ENCODE data around the gene ARHGAP44.
"Not testable (repeated sequence)": the region's sequence is repeated elsewhere in the genome, so short reads cannot be mapped to it uniquely, and the experiment has no call there.

Gene ARHGAP44

DNA sequence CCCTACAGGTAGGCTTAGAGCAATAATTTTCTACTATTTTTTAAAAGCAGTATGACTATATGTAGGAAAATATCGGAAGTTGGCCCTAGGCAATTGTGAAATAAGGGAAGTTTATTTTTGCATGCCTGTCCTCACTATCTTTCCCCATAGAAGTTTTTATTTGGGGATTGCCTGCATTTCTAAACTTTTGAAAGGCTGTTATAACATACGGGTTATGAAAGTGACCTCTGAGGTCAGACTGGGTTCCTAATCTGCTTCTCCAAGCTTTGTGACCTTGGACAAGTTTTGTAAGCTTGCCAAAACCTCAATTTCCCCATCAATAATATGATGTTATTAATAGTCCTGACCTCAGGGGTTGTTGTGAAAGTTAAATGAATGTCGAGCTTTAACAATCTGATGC, 67.1 kb downstream of the ARHGAP44 start:
- no peak overlapping the region for H3K4me3 Mint-ChIP-seq

DNA sequence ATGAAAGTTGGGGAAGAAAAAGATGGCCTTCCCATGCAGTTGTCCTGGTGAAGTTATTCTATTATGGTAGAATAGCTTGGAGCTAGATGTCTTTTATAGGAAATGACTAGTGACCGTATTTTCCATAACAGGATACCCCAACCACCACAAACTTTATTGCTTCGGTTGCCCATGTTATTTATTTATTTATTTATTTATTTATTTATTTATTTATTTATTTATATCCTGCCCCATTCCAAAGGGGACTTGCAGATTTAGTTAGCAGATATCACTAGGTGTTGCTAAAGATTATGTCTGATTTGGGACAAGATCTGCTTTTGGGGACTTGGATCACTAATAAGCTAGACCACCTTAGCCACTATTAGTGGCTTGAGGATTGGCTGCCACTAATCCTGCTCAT, 68.3 kb downstream of the ARHGAP44 start:
- Mint-ChIP-seq H3K36me3 (no peaks in the 10 kb centered on the region), H3K4me1 (no peaks in the 10 kb centered on the region), H3K9me3 (peaks cover 12% of the 10 kb centered on the region), H3K27ac (no peak overlapping the region), H3K27me3 (no peaks in the 10 kb centered on the region), H3K4me3 (no peak overlapping the region)
- no peak for ATAC-seq

More for the DNA sequence above, 67.1 kb downstream of the ARHGAP44 start:
- no peaks in the 10 kb centered on the region for H3K36me3 Mint-ChIP-seq
- no peak for ATAC-seq
- H3K9me3 Mint-ChIP-seq, result peaks cover 12% of the 10 kb centered on the region
- no peaks in the 10 kb centered on the region for H3K27me3 Mint-ChIP-seq
- H3K4me1 Mint-ChIP-seq, result no peaks in the 10 kb centered on the region
- H3K27ac Mint-ChIP-seq, result no peak overlapping the region

DNA sequence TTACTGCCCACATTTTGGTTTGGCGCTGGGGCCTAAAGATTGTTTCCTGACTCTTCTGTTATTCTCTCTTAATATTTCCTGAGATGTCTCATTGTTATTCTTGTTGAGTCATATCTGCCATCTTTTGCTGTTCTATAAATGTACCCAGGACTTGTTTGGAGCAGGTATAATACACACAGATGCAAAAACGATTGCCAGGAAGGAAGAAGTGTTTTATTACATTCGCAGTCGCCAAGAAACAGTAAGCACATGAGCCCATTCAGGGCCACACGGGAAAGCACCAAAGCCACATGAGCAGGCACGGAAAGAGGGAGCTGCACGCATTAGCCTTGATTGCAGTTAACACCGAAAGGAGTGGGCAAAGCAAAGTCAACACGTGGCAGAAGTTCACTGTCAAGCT, 70.2 kb downstream of the ARHGAP44 start:
- Mint-ChIP-seq H3K27me3 (no peaks in the 10 kb centered on the region), H3K27ac (no peak overlapping the region), H3K36me3 (no peaks in the 10 kb centered on the region), H3K4me3 (no peak overlapping the region), H3K4me1 (no peaks in the 10 kb centered on the region), H3K9me3 (peaks cover 12% of the 10 kb centered on the region)
- peak; percentile 67 for ATAC-seq

DNA sequence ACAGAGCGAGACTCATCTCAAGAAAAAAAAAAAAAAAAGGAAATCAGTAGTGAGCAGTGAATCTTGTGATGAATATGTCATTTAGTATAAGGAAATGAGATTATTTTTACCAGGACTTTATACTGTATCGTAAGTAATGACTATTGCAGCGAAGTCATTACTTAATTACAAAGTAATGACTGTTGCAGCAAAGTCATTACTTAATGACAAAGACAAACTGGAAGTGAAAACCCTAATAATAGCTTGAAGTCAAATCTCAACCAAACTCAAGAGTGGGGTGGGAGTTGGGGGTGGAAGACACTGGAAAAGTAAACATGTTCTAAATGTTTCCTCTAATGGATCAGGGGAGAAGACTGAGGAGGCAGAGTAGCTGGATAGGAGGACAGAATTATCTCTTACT, 76.5 kb downstream of the ARHGAP44 start:
- Mint-ChIP-seq H3K27ac (no peak overlapping the region), H3K27me3 (no peaks in the 10 kb centered on the region)
- peak; percentile 55 for ATAC-seq

DNA sequence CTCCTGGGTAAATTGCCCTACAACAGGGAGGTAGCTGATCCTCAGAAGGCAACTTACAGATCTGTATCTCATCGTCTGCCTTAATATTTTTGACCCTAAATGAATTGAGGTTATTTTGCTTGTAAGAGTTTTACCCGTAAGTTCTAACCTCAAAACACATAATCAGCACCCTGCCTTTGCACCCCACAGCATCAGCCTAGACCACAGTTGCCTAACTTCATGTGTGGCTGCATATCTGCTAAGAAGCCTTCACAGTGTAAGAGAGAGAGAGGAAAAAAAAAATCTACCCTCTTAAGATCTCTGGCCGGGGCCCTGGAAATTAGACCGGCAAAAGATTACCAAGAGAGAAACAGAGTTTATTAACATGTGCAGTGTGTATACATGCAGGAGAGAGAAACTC, 76.9 kb downstream of the ARHGAP44 start:
- peaks cover 19% of the 10 kb centered on the region for H3K4me1 Mint-ChIP-seq
- peak; percentile 43 for ATAC-seq

More for the DNA sequence above, 76.5 kb downstream of the ARHGAP44 start:
- peaks cover 19% of the 10 kb centered on the region for H3K4me1 Mint-ChIP-seq
- no peaks in the 10 kb centered on the region for H3K36me3 Mint-ChIP-seq
- peaks cover 2% of the 10 kb centered on the region for H3K9me3 Mint-ChIP-seq
- H3K4me3 Mint-ChIP-seq, result no peak overlapping the region

DNA sequence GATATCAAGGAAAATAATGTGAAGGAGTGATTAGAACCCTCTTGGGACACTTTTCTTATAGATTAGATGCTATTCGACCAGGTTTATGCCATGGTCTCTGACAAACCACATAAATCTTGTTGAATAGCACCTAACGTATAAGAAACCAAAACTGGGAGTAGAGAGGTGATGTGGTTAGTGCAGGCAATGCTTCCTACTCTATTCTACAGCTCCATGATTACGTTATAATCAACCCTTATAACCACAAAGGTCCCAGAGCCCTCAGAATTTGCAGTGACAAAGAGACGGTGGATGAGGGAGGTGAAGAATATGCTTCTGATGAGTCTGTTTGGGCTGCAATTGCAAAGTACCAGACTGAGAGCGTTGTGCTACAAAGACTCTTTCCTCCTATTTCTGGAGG, 78.4 kb downstream of the ARHGAP44 start:
- Mint-ChIP-seq H3K9me3 (peaks cover 6% of the 10 kb centered on the region), H3K27me3 (no peaks in the 10 kb centered on the region), H3K4me3 (no peak overlapping the region), H3K36me3 (peaks cover 2% of the 10 kb centered on the region), H3K27ac (no peak overlapping the region), H3K4me1 (peaks cover 19% of the 10 kb centered on the region)
- ATAC-seq, result no peak

More for the DNA sequence above, 76.9 kb downstream of the ARHGAP44 start:
- Mint-ChIP-seq H3K27ac (no peak overlapping the region), H3K4me3 (no peak overlapping the region), H3K27me3 (no peaks in the 10 kb centered on the region), H3K36me3 (no peaks in the 10 kb centered on the region), H3K9me3 (no peaks in the 10 kb centered on the region)

DNA sequence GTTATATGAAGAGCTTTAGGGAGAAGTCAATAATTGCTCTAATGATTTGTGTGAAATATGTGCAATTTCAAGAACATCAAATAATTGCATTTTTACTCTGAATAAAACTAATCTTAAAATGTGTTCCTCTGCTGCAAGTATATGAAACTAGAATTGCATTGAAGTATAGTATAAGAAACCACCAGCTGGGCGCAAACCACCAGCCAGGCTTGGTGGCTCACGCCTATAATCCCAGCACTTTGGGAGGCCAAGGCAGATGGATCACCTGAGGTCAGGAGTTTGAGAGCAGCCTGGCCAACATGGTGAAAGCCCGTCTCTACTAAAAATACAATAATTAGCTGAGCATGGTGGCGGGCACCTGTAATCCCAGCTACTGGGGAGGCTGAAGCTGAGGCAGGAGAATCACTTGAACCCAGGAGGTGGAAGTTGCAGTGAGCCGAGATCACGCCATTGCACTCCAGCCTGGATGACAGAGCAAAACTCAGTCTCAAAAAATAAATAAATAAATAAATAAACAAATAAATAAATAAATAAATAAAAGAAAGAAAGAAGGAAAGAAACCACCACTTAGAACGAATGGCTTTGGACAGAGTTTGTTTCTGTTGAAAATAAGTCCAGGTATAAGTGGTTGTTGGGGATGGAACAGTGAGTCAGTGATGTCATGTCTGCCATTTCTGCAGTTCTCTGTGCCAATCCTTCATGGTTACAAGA, 84.3 kb downstream of the ARHGAP44 start:
- not testable (repeated sequence) for H3K27ac Mint-ChIP-seq, H3K4me3 Mint-ChIP-seq, H3K36me3 Mint-ChIP-seq, H3K9me3 Mint-ChIP-seq, H3K27me3 Mint-ChIP-seq, H3K4me1 Mint-ChIP-seq, ATAC-seq

DNA sequence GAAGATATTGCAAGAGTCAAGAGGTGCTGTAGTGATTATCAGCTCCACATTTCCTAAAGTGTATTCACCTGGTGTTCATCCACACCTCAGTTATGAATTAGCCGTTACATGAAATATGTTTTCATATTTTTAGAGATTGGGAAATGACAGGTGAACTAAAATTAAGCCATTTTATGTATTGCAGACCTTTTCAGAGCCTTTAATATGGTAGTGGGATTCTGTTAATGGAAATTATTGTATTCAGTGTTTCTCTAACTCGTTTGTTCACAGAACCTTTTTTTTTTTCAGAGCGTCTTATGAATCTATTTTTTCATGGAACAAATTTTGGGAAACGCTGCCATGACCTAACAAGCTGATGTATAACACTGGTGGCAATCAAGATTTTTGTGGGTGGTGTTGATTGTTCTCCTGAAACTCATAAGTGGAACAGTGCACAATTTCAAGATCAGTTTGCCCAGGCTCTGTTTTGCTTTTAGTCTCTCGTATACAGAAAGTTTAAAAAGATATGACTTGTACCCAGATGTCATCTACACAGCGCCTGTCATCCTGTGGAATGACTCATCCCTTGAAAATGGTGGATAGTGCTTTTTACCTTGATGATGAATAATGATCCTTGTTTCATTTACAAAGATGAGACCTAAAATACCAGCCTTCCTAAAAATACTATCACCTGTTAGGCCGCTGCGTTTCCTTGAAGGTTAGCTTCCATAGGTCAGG, 88.8 kb downstream of the ARHGAP44 start:
- ATAC-seq, result no peak
- no peaks in the 10 kb centered on the region for H3K27me3 Mint-ChIP-seq
- no peak overlapping the region for H3K4me3 Mint-ChIP-seq
- H3K36me3 Mint-ChIP-seq, result peaks cover 2% of the 10 kb centered on the region
- H3K4me1 Mint-ChIP-seq, result no peaks in the 10 kb centered on the region
- H3K27ac Mint-ChIP-seq, result no peak overlapping the region
- H3K9me3 Mint-ChIP-seq, result peaks cover 4% of the 10 kb centered on the region

DNA sequence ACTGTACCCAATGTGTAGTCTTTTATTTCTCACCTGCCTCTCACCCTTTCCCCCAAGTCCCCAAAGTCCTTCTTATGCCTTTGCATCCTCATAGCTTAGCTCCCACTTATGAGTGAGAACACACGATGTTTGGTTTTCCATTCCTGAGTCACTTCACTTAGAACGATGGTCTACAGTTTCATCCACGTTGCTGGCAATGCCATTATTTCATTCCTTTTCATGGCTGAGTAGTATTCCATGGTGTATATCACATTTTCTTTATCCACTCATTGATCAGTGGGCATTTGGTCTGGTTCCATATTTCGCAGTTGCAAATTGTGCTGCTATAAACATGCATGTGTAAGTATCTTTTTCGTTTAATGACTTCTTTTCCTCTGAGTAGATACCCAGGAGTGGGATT, 89.8 kb downstream of the ARHGAP44 start:
- not testable (repeated sequence) for H3K9me3 Mint-ChIP-seq, H3K27me3 Mint-ChIP-seq, H3K4me1 Mint-ChIP-seq, H3K4me3 Mint-ChIP-seq, H3K36me3 Mint-ChIP-seq, H3K27ac Mint-ChIP-seq, ATAC-seq

DNA sequence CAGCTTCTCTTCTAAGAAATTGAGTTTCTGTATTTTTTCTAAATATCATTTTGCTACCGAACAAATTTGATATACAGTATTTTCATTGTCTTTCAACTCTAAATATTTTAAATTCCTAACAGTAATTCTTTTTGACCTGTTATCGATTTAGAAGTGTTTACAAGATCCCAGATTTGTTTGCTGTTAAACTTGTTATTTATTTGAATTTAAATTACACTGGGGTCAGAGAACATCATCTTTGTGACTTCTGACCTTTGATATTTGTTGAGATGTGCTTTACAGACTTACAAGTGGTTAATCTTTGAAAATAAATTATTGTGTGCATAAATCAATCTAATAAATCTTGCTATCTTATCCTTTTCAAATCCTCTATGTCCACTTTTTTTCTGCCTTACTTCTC, 94.2 kb downstream of the ARHGAP44 start:
- H3K4me1 Mint-ChIP-seq, result no peaks in the 10 kb centered on the region
- H3K27me3 Mint-ChIP-seq, result no peaks in the 10 kb centered on the region
- ATAC-seq, result no peak
- H3K36me3 Mint-ChIP-seq, result peaks cover 6% of the 10 kb centered on the region
- no peak overlapping the region for H3K4me3 Mint-ChIP-seq
- H3K9me3 Mint-ChIP-seq, result peaks cover 7% of the 10 kb centered on the region
- no peak overlapping the region for H3K27ac Mint-ChIP-seq

DNA sequence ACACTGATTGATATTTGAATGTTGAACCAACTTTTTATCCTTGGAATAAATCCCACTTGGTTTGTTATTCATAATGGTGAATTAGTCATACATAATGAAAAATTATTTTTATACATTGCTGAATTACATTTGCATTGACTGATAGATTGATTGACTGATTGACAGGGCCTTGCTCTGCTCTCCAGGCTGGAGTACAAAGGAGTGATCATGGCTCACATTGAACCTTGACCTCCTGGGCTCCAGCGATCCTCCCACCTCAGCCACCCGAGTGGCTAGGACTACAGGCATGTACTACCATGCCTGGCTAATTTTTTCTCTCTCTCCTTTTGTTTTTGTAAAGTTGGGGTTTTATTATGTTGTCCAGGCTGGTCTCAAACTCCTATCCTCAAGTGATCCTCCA, 97.8 kb downstream of the ARHGAP44 start:
- no peak overlapping the region for H3K4me3 Mint-ChIP-seq
- H3K27ac Mint-ChIP-seq, result no peak overlapping the region
- H3K36me3 Mint-ChIP-seq, result peaks cover 11% of the 10 kb centered on the region
- peaks cover 7% of the 10 kb centered on the region for H3K9me3 Mint-ChIP-seq
- no peaks in the 10 kb centered on the region for H3K4me1 Mint-ChIP-seq
- ATAC-seq, result no peak
- no peaks in the 10 kb centered on the region for H3K27me3 Mint-ChIP-seq

DNA sequence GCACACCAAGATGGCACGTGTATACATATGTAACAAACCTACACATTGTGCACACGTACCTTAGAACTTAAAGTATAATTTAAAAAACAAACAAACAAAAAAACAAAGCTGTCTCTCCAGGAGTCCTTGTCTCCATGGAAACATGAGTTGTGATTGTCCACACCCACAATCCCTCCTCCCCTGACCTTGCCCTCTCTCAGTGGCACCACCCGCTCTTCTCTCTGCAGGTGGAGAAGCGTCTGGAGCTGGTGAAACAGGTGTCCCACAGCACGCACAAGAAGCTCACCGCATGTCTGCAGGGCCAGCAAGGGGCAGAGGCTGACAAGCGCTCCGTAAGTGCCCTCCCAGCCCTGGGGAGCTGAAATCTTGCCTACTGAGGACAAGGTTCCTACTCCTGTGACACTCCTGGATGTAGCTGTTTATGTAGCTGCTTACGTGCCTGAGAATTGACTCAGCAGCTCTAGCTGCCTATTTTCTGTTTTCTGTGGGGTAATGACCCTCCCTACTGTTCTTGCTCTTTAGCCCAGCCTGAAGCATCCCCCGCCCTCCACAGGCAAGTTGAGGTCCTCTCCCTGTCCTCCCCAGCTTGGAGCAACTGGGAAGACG, 107.0 kb downstream of the ARHGAP44 start:
- H3K9me3 Mint-ChIP-seq, result peaks cover 14% of the 10 kb centered on the region
- H3K4me1 Mint-ChIP-seq, result no peaks in the 10 kb centered on the region
- H3K36me3 Mint-ChIP-seq, result peaks cover 17% of the 10 kb centered on the region
- H3K27ac Mint-ChIP-seq, result no peak overlapping the region
- no peaks in the 10 kb centered on the region for H3K27me3 Mint-ChIP-seq
- no peak overlapping the region for H3K4me3 Mint-ChIP-seq
- no peak for ATAC-seq

DNA sequence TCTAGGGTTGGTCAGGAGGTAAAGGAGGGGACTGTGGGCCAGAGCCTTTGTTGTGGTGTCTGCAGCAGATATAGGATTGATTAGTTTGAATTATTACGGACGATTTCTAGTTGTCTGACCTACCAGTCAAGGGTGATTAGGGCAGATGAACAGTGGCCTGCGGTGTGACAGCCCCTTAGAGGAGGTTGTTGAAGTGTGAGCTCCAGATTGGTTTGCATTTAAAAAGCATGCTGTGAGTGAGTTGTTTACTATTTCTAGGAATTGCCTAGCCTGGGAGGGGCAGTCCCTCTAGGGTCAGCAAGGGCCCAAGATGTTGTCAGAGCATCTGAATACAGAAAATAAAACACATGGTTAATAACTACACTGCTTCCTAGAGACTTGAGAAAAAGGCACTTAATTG, 108.8 kb downstream of the ARHGAP44 start:
- Mint-ChIP-seq H3K4me1 (no peaks in the 10 kb centered on the region), H3K27me3 (no peaks in the 10 kb centered on the region), H3K9me3 (peaks cover 7% of the 10 kb centered on the region), H3K27ac (no peak overlapping the region), H3K36me3 (peaks cover 16% of the 10 kb centered on the region), H3K4me3 (no peak overlapping the region)
- ATAC-seq, result no peak

DNA sequence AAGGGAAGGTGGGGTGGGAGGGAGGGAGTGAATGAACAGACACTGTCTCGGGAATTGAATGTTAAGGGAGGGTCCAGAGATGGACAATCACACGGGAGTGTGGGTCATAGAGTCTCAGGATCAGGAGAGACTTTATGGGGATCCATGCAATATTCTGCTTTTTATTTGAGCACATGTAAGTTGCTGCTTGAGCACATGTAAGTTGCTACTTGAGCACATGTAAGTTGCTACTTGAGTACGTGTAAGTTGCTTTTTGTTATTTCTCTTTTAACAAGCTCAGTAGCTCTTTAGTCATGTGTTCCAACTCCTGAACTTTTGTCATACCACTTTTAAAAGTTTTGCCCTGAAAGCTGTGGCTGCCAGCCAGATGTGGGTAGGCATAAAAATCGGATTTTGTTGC, 110.3 kb downstream of the ARHGAP44 start:
- H3K36me3 Mint-ChIP-seq, result peaks cover 20% of the 10 kb centered on the region
- peaks cover 6% of the 10 kb centered on the region for H3K9me3 Mint-ChIP-seq
- H3K27me3 Mint-ChIP-seq, result no peaks in the 10 kb centered on the region
- no peaks in the 10 kb centered on the region for H3K4me1 Mint-ChIP-seq
- no peak overlapping the region for H3K27ac Mint-ChIP-seq
- no peak overlapping the region for H3K4me3 Mint-ChIP-seq
- no peak for ATAC-seq

DNA sequence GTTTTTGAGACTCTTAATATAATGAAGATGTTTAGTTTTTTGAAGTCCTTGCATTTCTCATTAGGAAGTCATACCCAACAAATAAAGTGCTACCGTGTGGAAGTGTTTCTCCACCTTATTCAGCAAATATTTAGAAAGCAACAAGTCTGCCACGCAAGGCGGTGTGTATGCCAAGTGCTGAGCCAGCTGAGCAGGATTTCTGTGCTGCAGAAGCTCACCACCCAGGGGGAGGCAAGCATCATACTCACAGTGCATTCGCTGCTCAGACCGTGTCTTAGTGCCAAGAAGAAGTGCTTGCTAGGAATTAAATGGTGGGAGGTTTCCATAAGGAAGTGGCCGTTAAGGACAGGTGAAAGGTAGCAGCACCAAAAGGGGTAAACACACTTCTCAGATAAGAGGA, 111.2 kb downstream of the ARHGAP44 start:
- H3K27ac Mint-ChIP-seq, result no peak overlapping the region
- H3K27me3 Mint-ChIP-seq, result no peaks in the 10 kb centered on the region
- ATAC-seq, result no peak
- peaks cover 21% of the 10 kb centered on the region for H3K36me3 Mint-ChIP-seq
- H3K4me3 Mint-ChIP-seq, result no peak overlapping the region
- no peaks in the 10 kb centered on the region for H3K4me1 Mint-ChIP-seq
- H3K9me3 Mint-ChIP-seq, result peaks cover 6% of the 10 kb centered on the region

DNA sequence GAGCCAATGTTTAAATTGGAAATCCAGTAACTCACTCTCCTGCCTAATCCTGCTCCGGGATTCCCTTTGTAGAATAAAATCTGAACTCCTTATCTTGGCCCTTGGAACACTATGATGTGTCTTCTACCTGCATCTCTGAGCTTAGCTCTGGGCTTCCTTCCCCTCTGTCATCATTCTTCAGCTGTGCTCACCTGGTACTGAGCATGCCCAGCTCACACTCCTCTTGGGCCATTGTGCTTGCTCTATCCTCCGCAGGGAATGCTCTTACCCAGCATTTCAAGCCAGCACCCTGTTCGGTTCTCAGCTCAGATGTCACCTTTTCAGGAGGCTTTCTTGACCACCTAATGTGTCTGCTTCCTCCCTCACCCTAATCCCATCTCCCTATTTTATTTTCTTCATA, 112.7 kb downstream of the ARHGAP44 start:
- no peaks in the 10 kb centered on the region for H3K4me1 Mint-ChIP-seq
- H3K27ac Mint-ChIP-seq, result no peak overlapping the region
- no peak for ATAC-seq
- H3K9me3 Mint-ChIP-seq, result peaks cover 9% of the 10 kb centered on the region
- H3K4me3 Mint-ChIP-seq, result no peak overlapping the region
- peaks cover 27% of the 10 kb centered on the region for H3K36me3 Mint-ChIP-seq
- H3K27me3 Mint-ChIP-seq, result no peaks in the 10 kb centered on the region
